ENCODE results near the gene TEX22.

Gene TEX22

DNA sequence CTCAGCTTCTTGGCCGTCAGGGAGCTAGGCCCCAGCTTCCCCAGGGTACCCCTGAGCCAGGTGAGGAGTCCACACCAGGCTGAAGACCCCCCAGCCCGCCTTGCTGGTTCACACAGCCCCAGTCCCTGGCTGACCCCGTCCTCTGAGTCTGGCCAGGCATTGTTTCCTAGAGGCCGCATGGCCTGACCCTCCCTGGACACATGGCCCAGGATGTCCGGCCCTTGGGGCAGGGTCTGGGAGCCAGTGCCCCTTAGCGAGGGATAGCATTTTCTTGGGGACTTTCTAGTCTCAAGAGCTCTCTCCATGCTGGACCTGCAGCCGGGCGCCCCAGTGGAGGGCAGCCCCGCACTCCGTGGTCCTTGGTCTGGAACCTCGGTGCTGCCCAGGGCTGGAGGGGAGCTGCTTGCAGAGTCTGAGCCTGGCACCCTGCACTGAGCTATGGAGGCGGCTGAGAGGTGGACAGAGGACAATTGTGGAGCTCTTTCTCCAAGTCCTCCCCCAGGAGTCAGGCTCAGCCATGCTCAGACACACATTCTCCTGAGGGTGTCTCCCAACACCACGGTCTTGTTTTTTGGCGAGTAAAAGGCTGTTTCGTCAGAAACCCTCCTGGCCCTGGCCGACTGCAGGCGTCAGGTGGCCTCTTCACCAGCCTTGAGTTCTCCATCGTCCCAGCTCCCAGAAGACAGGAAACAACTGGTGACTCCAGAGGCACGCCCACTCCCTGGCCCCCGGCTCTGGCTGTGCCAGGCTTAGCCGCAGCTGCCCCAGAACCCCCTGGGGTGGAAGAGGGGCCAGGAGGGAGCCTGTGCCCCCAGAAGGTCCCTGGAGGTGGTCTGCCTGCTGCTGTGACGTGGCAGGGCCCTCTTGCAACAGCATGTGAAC, 58.6 kb downstream of the TEX22 start:
- no peak for DNase-seq (ENCODE audit: low read depth in 2 of 2)

DNA sequence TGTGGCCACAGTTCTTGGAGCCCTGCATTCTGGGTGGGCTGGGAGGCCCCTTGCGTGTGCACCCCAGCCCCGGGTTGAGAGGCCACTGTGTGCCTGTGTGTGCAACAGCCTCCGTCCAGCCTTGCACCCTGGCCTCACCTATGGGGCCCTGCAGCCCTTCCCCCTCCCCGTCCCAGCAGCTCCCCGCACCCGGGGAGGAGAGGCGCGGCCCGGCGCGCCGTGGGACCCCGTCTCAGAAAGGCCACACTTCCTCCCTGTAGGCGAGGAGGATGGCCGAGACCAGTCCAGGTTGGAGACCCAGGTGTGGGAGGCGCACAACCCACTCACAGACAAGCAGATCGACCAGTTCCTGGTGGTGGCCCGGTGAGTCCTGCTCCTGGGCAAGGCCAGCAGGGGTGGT, 59.7 kb downstream of the TEX22 start:
- no peak for DNase-seq (ENCODE audit: low read depth in 2 of 2)

DNA sequence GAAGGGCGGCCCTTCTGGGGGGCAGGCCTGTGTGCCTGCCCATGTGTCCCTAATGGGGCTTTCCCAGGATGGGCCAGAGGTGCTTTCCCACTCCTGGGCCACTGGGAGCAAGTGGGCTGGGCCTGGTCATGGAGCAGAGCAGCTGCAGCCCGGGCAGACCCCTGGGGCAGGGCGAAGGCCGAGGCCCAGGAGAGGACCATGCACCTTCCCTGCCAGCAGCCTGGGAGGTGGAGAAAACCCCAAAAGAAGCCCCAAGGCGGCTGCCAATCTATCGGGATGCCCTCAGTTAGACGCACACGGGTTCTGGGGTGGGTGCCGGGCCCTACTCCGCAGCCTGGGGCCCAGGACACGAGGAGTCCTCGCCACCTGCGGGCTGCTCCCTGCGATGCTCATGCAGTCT, 60.2 kb downstream of the TEX22 start:
- no peak for DNase-seq (ENCODE audit: low read depth in 2 of 2)

DNA sequence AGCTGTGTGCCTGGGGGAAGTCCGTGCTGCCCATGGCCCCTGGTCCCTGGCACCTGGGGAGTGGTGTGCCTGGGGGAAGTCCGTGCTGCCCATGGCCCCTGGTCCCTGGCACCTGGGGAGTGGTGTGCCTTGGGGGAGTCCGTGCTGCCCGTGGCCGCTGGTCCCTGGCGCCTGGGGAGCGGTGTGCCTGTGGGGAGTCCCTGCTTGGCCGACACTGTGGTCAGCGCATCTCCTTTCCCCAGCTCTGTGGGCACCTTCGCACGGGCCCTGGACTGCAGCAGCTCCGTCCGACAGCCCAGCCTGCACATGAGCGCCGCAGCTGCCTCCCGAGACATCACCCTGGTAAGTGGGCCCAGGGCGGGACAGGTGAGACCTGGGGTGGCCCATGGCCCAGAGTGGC, 61.8 kb downstream of the TEX22 start:
- DNase-seq (ENCODE audit: low read depth in 2 of 2) = no peak

DNA sequence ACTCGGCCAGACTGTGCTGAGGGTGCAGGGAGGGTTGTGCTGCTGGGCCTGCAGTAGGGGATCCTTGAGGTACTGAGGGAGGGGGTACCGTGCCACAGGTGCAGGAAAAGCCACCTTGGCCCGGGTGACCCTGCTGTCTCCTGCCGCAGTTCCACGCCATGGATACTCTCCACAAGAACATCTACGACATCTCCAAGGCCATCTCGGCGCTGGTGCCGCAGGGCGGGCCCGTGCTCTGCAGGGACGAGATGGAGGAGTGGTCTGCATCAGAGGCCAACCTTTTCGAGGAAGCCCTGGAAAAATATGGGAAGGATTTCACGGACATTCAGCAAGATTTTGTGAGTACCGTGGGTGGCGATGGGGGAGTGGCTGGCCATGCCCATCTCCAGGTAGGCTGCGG, 62.3 kb downstream of the TEX22 start:
- no peak for DNase-seq (ENCODE audit: low read depth in 2 of 2)

DNA sequence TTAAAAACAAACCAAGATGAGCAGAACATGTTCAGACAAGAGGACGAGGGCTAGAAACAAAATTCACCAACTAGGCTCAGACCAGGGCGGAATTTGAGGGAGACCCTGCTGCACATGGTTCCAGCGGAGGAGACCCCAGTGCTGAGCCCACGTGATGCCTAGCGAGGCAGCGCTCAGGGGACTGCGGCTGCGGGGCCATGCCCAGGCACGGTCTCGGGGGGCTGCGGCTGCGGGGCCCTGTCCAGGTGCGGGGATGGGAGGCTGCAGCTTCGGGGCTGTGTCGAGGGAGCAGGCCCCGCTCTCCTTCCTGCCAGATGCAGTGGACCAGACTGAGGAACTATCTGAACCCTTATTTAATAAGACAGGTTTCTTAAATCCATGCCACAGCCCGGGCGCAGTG, 63.6 kb downstream of the TEX22 start:
- no peak for DNase-seq (ENCODE audit: low read depth in 2 of 2)

All from stimulated activated CD4-positive, alpha-beta T cell treated with anti-CD3 and anti-CD28 coated beads, Interleukin-15, amount 100 ng/mL, for 48 hours (primary cell).